ENCODE data around the gene PITPNC1. TPM values are rescaled to one million over a fixed set of nuclear protein-coding genes. Genes with fewer than 3 reads are reported as not detected.
"Not testable (repeated sequence)": the region's sequence is repeated elsewhere in the genome, so short reads cannot be mapped to it uniquely, and the experiment has no call there.

Gene PITPNC1
- total and polyA plus RNA-seq, 2 donors (not counting 3 experiments of a cell fraction or from before 2014, with no cell fraction given), result 2.4 to 9.6 TPM

GRCh38 chr17:67629971-67630320 lies 252.9 kb downstream of the PITPNC1 start:
- Histone ChIP-seq H3K9ac (replicated peaks; ENCODE audit: extremely low read depth, insufficient read depth, low read length) (no peak overlapping the region), H2AFZ (ENCODE audit: low read depth, low read length) (no peak overlapping the region)
- dilution Hi-C loops (cut with MboI; ENCODE audit: extremely low pct_ligation_motif_present, low sequenced_read_pairs), result no loop called here

GRCh38 chr17:67630836-67631235 lies 253.8 kb downstream of the PITPNC1 start:
- H3K27me3 ChIP-seq (ENCODE audit: control insufficient read depth in 2 of 2, insufficient read depth in 2 of 2, low read length in 2 of 2); H3K9me1 ChIP-seq (replicated peaks; ENCODE audit: control insufficient read depth, extremely low read depth, insufficient read depth, low read length); BruUV-seq (replicated peaks); H3K36me3 ChIP-seq (ENCODE audit: control insufficient read depth in 2 of 2, extremely low read depth in 1 of 2, insufficient read depth in 2 of 2, low read length in 2 of 2); H3K9me3 ChIP-seq (replicated peaks; ENCODE audit: control insufficient read depth, insufficient read depth, low read length); POLR2A ChIA-PET; H3K79me2 ChIP-seq (ENCODE audit: control insufficient read depth, insufficient read depth, low read length); H4K20me1 ChIP-seq (replicated peaks; ENCODE audit: control insufficient read depth, extremely low read depth, insufficient read depth, low read length); FAIRE-seq; dilution Hi-C loops (cut with MboI; ENCODE audit: extremely low pct_ligation_motif_present, low sequenced_read_pairs); DNase-seq (ENCODE audit: low read depth, low spot score); H3K4me3 ChIP-seq (replicated peaks in 1 of 3; ENCODE audit: insufficient read depth in 1 of 3, low read depth in 1 of 3, low read length in 3 of 3); H2AFZ ChIP-seq (ENCODE audit: low read depth, low read length); H3K27ac ChIP-seq (ENCODE audit: insufficient read depth, low read depth, low read length); H3K4me2 ChIP-seq (ENCODE audit: insufficient read depth, low read length); H3K9ac ChIP-seq (replicated peaks; ENCODE audit: extremely low read depth, insufficient read depth, low read length): not testable (repeated sequence)
- H3K4me1 ChIP-seq (ENCODE audit: control insufficient read depth, extremely low read depth, insufficient read depth, low read length), result peaks cover 13% of the 10 kb centered on the region
- intact Hi-C loops (cut with micrococcal nuclease), result loop anchor here (1.0 to 5.0 kb wide), 2 partner anchors 56 to 253 kb away; no protein-coding TSS in a partner anchor
- CTCF ChIA-PET, result interaction anchor here (1.6 kb wide), 1 partner anchor 252 kb away, joined by 6 read pairs; no protein-coding TSS in a partner anchor

More at GRCh38 chr17:67629971-67630320, 252.9 kb downstream of the PITPNC1 start:
- no peak for FAIRE-seq
- BruUV-seq (replicated peaks), result no TSS peak
- no peak overlapping the region for H3K4me3 ChIP-seq (replicated peaks in 1 of 3; ENCODE audit: insufficient read depth in 1 of 3, low read depth in 1 of 3, low read length in 3 of 3)
- TF ChIP-seq POLR2A (IDR thresholded peaks at IDR 0.05; ENCODE audit: low read depth, low read length) (no peak), CTCF (IDR thresholded peaks at IDR 0.05; ENCODE audit: extremely low read depth in 1 of 2, insufficient read depth in 1 of 2, low read depth in 1 of 2, low read length in 2 of 2) (peak in 1 of 2 donors; percentile 28)
- no peaks in the 10 kb centered on the region for H4K20me1 ChIP-seq (replicated peaks; ENCODE audit: control insufficient read depth, extremely low read depth, insufficient read depth, low read length)
- DNase-seq (ENCODE audit: low read depth, low spot score), result peak; percentile 33
- H3K9me3 ChIP-seq (replicated peaks; ENCODE audit: control insufficient read depth, insufficient read depth, low read length), result no peaks in the 10 kb centered on the region
- CTCF ChIA-PET, result interaction anchor here (1.1 to 1.6 kb wide), 3 partner anchors 155 to 255 kb away, joined by 3 to 6 read pairs (median 6); no protein-coding TSS in a partner anchor
- H3K4me1 ChIP-seq (ENCODE audit: control insufficient read depth, extremely low read depth, insufficient read depth, low read length), result peaks cover 13% of the 10 kb centered on the region
- intact Hi-C loops (cut with micrococcal nuclease), result loop anchor here (1.0 to 5.0 kb wide), 2 partner anchors 57 to 252 kb away; no protein-coding TSS in a partner anchor
- no peaks in the 10 kb centered on the region for H3K36me3 ChIP-seq (ENCODE audit: control insufficient read depth in 2 of 2, extremely low read depth in 1 of 2, insufficient read depth in 2 of 2, low read length in 2 of 2)
- H3K27ac ChIP-seq (ENCODE audit: insufficient read depth, low read depth, low read length), result no peak overlapping the region
- POLR2A ChIA-PET, result no interaction called here
- no peaks in the 10 kb centered on the region for H3K9me1 ChIP-seq (replicated peaks; ENCODE audit: control insufficient read depth, extremely low read depth, insufficient read depth, low read length)
- no peak overlapping the region for H3K4me2 ChIP-seq (ENCODE audit: insufficient read depth, low read length)
- H3K27me3 ChIP-seq (ENCODE audit: control insufficient read depth in 2 of 2, insufficient read depth in 2 of 2, low read length in 2 of 2), result no peaks in the 10 kb centered on the region
- no peaks in the 10 kb centered on the region for H3K79me2 ChIP-seq (ENCODE audit: control insufficient read depth, insufficient read depth, low read length)

Measured in endothelial cell of umbilical vein (primary cell).